GM12864 (cell line): ENCODE measurements around the gene CHN2.

Experiments used
- DNase-seq: peaks from one replicate; pipeline ENCODE4 v3.0.0-alpha.2; 2011; ENCODE audit warnings: low read depth
- H3K4me3 ChIP-seq: 2 replicates; pipeline ENCODE4 v1.5.1; 2011; ENCODE audit warnings: mild to moderate bottlenecking, low read depth, low read length, control low read depth
- TF ChIP-seq, protein P1 (sequence below): IDR thresholded peaks from 2 replicates; pipeline ENCODE4 v1.5.1; 2011; ENCODE audit warnings: low read depth, mild to moderate bottlenecking, moderate library complexity, low read length, control low read depth, inconsistent platforms; ENCODE audit errors: missing control alignments

Gene CHN2

DNA sequence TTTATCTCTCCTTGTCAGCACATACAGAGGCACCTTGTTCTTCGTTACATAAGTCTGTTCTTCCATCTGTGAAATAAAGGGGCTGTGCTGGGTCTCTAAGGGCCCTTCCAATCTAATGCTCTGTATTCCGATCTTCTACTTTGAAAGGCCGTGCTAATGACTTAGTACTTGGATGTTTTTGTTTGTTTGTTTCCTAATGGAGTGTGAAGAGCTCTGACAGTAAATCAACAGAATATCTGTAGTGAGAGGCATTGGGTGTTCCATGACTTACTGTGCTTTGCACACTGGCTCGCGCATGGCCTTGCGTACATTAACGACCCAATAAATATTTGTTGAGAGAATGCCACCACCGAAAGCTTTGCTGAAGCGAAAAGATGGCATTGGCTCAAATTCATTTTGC is 162.1 kb downstream of the CHN2 start:
- no peak overlapping the region for H3K4me3 ChIP-seq
- TF ChIP-seq, protein P1, sequence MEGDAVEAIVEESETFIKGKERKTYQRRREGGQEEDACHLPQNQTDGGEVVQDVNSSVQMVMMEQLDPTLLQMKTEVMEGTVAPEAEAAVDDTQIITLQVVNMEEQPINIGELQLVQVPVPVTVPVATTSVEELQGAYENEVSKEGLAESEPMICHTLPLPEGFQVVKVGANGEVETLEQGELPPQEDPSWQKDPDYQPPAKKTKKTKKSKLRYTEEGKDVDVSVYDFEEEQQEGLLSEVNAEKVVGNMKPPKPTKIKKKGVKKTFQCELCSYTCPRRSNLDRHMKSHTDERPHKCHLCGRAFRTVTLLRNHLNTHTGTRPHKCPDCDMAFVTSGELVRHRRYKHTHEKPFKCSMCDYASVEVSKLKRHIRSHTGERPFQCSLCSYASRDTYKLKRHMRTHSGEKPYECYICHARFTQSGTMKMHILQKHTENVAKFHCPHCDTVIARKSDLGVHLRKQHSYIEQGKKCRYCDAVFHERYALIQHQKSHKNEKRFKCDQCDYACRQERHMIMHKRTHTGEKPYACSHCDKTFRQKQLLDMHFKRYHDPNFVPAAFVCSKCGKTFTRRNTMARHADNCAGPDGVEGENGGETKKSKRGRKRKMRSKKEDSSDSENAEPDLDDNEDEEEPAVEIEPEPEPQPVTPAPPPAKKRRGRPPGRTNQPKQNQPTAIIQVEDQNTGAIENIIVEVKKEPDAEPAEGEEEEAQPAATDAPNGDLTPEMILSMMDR: no peak
- no peak for DNase-seq

DNA sequence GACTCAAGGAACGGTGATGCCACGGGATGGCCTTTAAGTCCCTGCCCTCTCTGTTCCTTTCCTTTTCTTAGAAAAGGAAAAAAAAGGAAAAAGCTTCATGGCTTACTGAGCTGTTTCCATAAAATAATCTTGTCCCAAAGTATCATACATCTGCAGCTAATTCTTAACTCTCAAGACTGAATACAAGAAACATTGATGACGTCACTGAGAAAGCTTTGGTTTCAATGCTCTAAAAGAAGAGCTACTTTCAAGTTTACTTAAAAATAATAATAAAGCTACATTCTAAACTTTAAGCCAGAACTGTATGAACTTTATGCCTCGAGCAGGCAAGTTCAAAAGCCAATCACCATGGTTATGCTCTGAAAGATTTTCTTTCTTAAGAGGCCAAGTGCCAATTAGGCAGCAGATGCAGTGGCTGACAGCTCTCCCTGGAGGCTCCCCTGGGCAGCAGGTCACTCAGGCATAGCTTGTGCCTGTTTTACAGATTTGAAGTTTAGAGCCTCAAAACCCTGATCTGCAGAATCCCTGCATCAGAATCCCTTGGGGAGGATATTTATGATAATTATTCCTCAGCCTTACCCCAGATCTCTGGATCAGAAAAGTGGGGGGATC is 165.0 kb downstream of the CHN2 start:
- no peak overlapping the region for H3K4me3 ChIP-seq
- DNase-seq: no peak
- TF ChIP-seq, protein P1: no peak

DNA sequence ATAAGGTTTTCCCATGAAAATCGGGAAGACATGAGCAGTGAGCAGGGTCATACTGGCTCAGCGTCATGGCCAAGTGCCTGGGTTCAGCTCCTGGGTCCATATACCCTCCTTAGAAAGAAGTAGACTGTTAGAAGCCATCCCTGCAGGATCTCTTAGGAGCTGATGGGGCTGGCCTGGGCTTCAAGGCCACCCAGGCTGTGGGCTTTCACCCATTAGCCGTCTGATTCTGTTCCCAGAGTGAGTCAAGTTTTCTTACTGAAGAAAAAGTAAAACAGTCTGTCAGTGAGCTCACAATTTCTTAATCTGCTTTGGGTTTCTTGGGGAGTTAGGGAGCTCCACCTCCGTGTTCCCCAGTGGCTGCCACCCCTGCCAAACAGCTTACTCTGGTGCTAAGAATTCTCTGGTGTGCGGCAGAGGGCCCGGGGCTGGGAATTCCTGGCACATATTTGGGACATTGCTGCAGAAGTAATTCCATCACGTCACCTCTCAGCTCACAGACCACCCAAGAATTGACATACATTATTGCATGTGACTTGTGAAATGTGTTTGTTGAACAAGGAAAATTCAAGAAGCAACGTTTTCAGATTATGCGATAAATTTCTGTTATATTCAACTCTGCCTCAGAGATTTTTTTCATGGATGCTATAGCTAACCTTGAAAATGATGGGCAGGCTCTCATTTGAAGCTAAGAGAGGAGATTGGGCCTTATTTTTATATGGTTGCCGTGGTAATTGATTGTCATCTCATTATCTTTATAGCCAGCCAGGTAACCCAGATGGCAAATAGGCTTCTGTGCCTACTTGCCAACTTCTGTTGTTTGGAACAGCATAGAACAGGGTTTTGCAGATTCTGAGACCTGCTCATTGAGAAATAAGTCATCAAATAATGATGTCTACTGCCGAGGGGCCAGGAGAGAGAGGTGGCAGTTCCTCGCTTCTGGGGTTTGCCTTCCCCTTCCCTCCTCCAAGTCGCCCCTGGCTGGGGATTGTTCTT is 166.4 kb downstream of the CHN2 start:
- no peak for DNase-seq
- TF ChIP-seq, protein P1: no peak
- H3K4me3 ChIP-seq: no peak overlapping the region

DNA sequence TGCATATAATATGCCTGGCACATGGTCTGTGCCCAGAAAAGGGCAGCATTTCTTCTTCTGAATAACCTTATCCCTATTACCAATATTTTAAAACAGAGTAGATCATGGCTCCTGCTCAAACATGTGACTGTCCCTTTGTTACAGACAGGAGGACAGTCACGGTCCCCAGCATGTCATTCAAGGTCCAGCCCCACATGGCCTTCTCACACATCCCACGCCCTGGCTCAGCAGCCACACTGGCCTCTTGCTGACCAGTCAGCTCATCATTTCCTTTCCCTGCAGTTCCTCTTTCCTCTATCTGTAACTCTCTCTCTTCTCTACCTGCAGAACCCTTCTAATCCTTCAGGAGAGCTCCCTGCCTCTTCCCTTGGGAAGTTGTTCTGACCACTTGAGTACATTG is 167.8 kb downstream of the CHN2 start:
- no peak overlapping the region for H3K4me3 ChIP-seq
- TF ChIP-seq, protein P1: no peak
- no peak for DNase-seq

DNA sequence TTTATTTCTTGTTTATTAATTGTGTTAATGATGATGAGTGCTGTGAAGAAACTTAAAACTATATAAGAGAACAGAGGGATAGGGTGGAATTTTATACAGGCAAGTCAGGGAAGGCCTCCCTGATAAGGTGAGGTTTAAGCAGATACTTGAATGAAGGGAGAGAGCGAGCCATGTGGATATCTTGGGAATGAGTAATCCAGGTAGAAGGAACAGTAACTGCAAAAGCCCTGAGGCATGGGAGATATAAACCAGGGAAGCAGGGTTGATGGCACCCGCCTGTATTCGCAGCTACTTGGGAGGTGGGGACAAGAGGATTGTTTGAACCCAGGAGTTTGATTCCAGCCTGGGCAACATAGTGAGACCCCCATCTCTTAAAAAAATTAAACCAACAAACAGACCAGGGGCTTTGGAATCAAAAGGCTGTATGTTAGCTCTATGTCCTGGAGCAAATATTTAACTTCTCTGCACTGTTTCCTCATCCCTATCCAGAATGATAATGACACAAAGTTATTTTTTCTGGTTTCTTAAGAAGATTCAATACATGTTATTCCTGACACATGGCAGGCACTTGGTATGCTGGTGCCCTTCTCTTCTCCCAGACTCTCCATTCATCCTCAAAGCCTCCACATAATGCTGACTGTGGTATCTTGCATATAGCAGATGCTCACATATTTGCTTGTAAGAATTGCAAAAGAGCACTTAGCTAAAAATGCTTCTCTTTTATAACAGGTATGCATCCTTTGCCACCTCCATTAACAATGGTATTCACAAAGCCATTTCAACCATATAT is 169.3 kb downstream of the CHN2 start:
- no peak for DNase-seq
- no peak overlapping the region for H3K4me3 ChIP-seq
- TF ChIP-seq, protein P1: no peak

DNA sequence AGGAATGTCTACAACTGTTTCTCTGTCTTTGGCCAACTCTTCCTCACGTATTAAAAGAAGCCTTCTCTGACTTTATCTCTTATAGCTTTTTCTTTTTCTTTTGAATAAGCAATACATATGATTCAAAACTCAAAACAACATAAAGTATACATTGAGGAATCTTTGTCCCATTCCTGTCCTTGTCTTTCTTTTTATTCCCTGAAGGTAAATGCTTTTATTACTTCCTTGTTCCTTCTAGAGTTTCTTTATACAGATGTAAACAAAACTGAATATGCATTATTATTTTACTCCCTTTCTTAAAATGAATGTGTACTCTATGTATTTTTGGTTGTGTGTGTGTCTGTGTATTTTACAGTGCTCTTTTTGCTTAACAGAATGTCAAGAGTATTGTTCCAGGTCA is 170.1 kb downstream of the CHN2 start:
- no peak for DNase-seq
- H3K4me3 ChIP-seq: no peak overlapping the region
- TF ChIP-seq, protein P1: no peak
